ENCODE data around the gene YBX1. TPM values are rescaled to one million over a fixed set of nuclear protein-coding genes. Genes with fewer than 3 reads are reported as not detected.

YBX1 gene
- total and polyA plus RNA-seq, 2 of the 13 experiments (the other 11 are each of a cell fraction or from before 2014, with no cell fraction given), result 339 to 628 TPM

- TF ChIP-seq ZNF614 (CRISPR knock-in tag; IDR thresholded peaks at IDR 0.05; ENCODE audit: borderline replicate concordance), result no peak
- TF ChIP-seq ZNF788 (CRISPR knock-in tag; IDR thresholded peaks at IDR 0.05; ENCODE audit: borderline replicate concordance), result no peak
- TF ChIP-seq NFIB (CRISPR knock-in tag; IDR thresholded peaks at IDR 0.05; ENCODE audit: borderline replicate concordance), result no peak
- no peak for TF ChIP-seq GRHL1 (CRISPR knock-in tag; conservative IDR thresholded peaks at IDR 0.05)
- no peak for TF ChIP-seq ZNF557 (CRISPR knock-in tag; IDR thresholded peaks at IDR 0.05)
- no peak for TF ChIP-seq ZC3H4 (CRISPR knock-in tag; IDR thresholded peaks at IDR 0.05; ENCODE audit: borderline replicate concordance)
- TF ChIP-seq ZMAT3 (CRISPR knock-in tag; conservative IDR thresholded peaks at IDR 0.05), result 0 out of 2 replicates have a peak, but pooled peaks have one; percentile 18
- no peak for TF ChIP-seq NPAS2 (CRISPR knock-in tag; IDR thresholded peaks at IDR 0.05; ENCODE audit: borderline replicate concordance)
- no peak for TF ChIP-seq YEATS2 (CRISPR knock-in tag; IDR thresholded peaks at IDR 0.05; ENCODE audit: borderline replicate concordance)
- TF ChIP-seq ZNF414 (CRISPR knock-in tag; IDR thresholded peaks at IDR 0.05), result peak; percentile 21; the same call in 1 of the 2 replicates
- TF ChIP-seq RBAK (CRISPR knock-in tag; IDR thresholded peaks at IDR 0.05), result no peak
- 0 out of 2 replicates have a peak, but pooled peaks have one; percentile 10 for TF ChIP-seq RFXAP (CRISPR knock-in tag; IDR thresholded peaks at IDR 0.05; ENCODE audit: borderline replicate concordance)
- no peak for TF ChIP-seq ZFP91 (CRISPR knock-in tag; IDR thresholded peaks at IDR 0.05; ENCODE audit: borderline replicate concordance)
- no peak for TF ChIP-seq SCMH1 (CRISPR knock-in tag; IDR thresholded peaks at IDR 0.05; ENCODE audit: borderline replicate concordance)
- TF ChIP-seq MTERF4 (CRISPR knock-in tag; IDR thresholded peaks at IDR 0.05), result no peak
- no peak for TF ChIP-seq TRIM24 (CRISPR knock-in tag; IDR thresholded peaks at IDR 0.05)
- no peak for TF ChIP-seq ATF7 (IDR thresholded peaks at IDR 0.05)
- TF ChIP-seq ATF7 (CRISPR knock-in tag; IDR thresholded peaks at IDR 0.05), result no peak
- no peak for TF ChIP-seq ELF4 (CRISPR knock-in tag; IDR thresholded peaks at IDR 0.05; ENCODE audit: borderline replicate concordance)
- no peak for TF ChIP-seq ZBTB4 (CRISPR knock-in tag; IDR thresholded peaks at IDR 0.05; ENCODE audit: borderline replicate concordance)
- TF ChIP-seq GATAD1 (CRISPR knock-in tag; IDR thresholded peaks at IDR 0.05), result no peak
These were observed 1.1 kb upstream of the YBX1 start (continued) for GRCh38 chr1:42680921-42681683.

All from HepG2 (cell line).